ENCODE results near the gene WIPF3.

Gene WIPF3

GRCh38 chr7:29809533-29810155, 3.3 kb downstream of the WIPF3 start:
- no peak for DNase-seq (ENCODE audit: low read depth in 2 of 2, low spot score in 1 of 2)

GRCh38 chr7:29810297-29810696, 4.0 kb downstream of the WIPF3 start:
- no peak for DNase-seq (ENCODE audit: low read depth in 2 of 2, low spot score in 1 of 2)

DNA sequence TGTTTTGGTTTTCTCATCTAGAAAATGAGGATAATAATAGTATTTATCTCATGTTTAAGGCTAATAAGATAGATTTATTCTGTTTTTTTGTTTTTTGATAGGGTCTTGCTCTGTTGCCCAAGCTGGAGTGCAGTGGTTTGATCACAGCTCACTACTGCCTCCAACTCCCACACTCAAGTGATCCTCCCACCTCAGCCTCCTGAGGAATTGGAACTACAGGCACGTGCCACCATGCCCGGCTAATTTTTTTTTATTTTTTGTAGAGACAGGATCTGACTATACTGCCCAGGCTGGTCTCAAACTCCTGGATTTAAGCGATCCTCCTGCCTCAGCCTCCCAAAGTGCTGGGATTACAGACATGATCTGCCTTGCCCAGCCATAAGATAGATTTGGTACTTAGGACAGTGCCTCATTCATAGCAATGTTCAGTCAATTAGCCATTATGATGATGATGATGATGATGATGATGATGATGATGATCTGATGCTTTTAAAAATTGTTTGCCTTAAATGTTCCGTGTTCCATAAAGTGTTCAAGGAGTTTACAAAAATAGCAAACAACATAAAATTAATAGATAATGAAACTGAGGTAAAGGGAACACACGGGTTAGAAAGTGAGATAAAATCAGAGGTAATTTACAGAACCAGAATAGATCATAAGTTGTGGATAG, 4.6 kb downstream of the WIPF3 start:
- no peak for DNase-seq (ENCODE audit: low read depth in 2 of 2, low spot score in 1 of 2)

DNA sequence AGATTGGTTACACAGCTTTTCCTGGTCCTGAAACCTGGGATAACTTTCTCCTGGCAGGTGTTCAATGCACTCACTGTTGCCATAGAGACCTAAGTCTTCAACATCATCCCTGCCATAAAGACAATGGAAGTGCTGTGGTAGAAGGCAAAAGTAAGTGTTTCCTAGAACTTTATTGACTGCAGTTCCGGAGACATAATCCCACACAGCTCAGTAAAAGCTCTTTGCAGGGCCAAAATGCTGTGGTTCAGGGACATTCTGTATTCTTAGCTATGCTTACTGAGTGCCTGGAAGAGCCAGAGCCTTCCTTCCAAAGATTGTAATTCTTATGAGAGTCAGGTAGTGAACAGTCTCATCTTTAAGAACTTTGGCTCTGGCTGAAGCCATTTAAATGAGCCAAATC, 5.3 kb downstream of the WIPF3 start:
- DNase-seq (ENCODE audit: low read depth in 2 of 2, low spot score in 1 of 2) = no peak

GRCh38 chr7:29812185-29812876, 6.0 kb downstream of the WIPF3 start:
- DNase-seq (ENCODE audit: low read depth in 2 of 2, low spot score in 1 of 2) = no peak

DNA sequence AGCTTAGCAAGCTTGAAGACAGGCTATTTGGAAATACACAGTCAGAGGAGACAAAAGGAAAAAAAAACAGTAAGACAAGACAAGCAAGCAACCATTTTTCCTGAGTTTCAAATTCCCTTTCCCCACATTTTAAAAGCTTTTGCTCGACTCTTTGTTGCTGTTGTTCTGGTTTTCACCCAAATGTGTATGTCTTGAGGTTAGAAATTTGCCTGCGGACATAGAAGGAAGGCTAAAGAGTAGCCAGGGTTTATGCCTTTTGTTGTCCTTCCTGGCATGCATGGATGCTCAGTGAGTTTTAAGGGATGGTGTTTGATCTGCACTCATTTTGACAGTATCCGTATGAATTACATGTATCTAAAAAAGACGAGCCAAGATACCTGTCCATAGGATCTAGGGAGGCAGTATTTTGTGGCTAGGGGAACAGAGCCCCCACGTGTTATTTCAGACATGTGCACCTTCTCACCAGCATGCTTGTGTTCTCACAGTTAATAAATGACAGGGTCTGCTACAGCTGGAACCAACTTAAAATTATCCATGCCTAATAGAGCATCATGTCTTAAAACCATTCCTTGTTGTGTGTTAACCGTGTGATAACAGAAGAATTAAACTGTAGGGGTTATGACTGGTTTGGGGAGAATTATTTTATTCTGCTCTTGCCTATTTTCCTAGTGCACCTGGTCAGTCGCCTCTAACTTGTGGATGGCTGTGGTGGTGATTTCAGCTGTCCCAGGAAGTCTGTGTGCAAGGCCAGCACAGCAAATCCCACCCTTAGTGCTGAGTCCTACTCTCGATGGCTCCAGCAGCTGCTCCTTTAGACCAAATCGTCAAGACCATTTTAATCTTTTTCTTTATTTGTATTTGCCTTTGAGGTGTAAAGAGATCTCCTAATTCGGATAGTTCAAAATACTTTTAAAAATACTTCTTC, 9.1 kb downstream of the WIPF3 start:
- no peak for DNase-seq (ENCODE audit: low read depth in 2 of 2, low spot score in 1 of 2)

DNA sequence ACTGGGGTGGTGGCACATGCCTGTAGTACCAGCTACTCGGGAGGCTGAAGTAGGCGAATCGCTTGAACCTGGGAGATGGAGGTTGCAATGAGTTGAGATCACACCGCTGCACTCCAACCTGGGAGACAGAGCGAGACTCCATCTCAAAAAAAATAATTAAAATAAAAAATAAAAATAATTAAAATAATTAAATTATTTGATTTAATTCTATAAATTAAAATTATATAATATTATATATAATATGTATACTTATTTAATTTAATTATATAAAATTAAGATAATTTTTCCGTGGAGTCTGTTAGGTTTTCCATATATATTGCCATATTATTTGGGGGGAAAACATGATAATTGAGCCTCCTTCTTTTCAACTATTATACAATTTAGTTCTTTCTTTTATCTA, 12.0 kb downstream of the WIPF3 start:
- DNase-seq (ENCODE audit: low read depth in 2 of 2, low spot score in 1 of 2) = no peak

- no peak for DNase-seq (ENCODE audit: low read depth in 2 of 2, low spot score in 1 of 2)
These were observed 19.6 kb downstream of the WIPF3 start for GRCh38 chr7:29825775-29826529.

DNA sequence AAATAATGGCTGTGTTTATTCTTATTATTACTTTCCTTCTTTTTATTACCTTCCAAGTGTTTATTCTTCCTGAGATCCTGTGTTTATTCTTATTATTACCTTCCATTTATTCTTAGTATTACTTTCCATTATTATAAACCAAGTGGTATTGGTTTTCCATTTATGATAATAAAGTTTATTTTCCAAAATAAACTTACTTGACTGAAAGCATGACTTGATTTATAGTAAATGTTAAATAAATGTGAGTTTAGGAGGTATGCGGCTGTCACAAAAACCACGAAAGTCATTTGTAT, 20.2 kb downstream of the WIPF3 start:
- DNase-seq (ENCODE audit: low read depth in 2 of 2, low spot score in 1 of 2) = no peak

- DNase-seq (ENCODE audit: low read depth in 2 of 2, low spot score in 1 of 2) = no peak
These were observed 20.6 kb downstream of the WIPF3 start for GRCh38 chr7:29826904-29827303.

- no peak for DNase-seq (ENCODE audit: low read depth in 2 of 2, low spot score in 1 of 2)
These were observed 25.4 kb downstream of the WIPF3 start for GRCh38 chr7:29831705-29832104.

DNA sequence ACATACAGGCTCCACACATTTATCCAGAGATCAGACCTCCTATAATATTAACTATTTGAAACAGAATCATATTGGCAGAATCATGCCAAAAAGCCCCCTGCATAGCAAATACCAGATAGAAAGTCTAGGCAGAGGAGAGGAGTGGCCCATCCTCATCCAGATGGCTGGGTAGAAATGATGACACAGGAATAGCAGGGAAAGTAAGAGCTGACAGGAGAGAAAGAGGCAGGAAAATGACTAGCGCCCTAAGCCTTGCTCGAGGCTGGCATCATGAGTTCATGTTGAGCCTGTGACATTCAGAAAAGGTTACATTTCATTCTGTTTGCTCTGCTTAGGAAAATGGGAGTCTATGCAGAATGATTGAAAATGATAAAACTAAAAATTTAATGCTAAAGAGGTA, 27.6 kb downstream of the WIPF3 start:
- DNase-seq (ENCODE audit: low read depth in 2 of 2, low spot score in 1 of 2) = no peak

DNA sequence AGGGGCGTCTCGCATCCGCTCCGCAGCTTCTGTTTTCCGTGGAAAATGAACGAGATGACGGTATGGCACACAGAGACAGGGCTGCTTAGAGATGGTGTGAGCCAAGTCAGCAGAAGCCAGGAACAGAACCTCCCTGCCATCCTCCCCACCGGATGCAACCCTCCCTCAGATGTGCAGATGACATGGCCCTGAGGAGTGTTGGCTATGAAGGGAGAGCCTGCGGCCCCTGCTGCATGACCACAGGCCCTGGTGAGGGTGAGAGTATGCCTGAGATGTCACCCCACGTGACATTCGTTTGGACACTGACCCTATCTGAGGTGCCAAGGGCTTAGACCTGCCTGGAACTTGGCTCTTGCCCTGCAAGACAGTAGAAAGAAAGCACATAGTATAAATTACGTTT, 29.4 kb downstream of the WIPF3 start:
- no peak for DNase-seq (ENCODE audit: low read depth in 2 of 2, low spot score in 1 of 2)

DNA sequence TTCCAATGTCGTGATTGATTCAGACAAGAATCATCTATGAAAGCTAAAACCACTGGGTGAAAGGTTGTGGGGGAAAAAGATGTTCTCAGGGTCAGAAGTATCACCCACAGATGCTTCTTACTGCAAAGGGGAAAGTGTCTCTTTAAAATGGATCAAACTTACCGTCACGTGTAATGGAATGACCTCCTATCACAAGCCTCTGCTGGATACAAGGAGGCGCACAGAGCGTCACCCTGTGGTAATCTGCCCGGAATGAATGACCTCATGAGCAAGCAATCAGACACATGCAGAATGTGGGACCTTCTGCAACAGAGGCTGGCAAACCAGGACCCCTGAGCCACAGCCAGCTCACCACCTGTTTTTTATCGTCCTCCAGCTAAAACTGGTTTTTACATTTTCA, 33.0 kb downstream of the WIPF3 start:
- no peak for DNase-seq (ENCODE audit: low read depth in 2 of 2, low spot score in 1 of 2)

DNA sequence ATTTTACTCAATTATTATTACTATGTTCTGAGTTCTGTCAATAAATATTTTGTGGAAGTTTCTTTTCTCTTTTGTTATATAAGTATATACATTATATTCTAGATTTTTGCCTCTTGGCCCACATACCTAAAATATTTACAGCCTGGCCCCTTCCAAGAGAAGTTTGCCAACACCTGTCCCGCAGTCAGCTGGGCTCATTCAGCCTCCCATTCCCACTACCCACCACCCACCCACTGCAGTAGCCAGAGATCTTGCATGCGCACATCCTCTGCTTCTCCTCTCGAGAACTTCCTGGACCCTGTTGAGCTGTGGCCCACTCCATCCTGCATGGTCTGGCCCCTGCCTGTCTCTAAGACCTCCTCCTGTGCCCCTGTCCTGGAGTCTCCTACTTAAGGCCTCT, 33.6 kb downstream of the WIPF3 start:
- no peak for DNase-seq (ENCODE audit: low read depth in 2 of 2, low spot score in 1 of 2)

- DNase-seq (ENCODE audit: low read depth in 2 of 2, low spot score in 1 of 2) = no peak
These were observed 34.4 kb downstream of the WIPF3 start for GRCh38 chr7:29840701-29841100.

DNA sequence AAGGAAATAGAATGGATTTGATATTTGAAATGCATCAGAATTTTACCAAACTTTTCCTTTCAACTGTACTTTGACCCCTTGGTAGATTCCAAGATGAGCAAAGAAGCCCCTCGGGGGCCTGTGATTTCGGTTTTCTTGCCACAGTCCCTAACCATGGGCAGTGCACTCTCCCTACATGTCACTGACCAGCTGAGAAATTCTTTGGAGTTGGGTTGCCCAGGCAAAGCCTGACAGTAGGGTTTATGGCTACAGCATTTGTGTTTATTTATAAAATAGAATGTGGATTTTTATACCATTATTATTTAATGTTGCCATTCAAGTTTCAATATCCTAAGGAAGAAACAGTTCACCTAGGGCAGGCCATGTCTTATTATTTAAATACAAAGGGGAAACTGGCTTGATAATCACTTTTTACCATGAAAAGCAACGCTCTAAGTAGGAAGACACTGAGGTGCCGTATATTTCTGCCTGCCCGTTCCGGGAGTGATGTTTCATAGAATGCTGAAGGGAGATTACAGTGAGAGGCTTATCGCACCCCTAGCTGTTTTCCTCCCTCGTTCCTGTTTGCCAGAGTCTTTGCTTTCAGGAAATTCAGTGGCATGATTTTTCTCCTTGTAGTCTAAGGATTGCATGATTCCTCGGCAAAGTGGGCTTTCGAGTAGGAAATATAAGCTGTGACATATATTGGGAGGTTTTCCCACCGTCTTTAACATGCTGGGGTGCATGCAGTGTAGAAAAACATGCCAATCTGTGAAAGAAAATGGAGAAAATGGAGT, 35.8 kb downstream of the WIPF3 start:
- DNase-seq (ENCODE audit: low read depth in 2 of 2, low spot score in 1 of 2) = no peak

- no peak for DNase-seq (ENCODE audit: low read depth in 2 of 2, low spot score in 1 of 2)
These were observed 36.8 kb downstream of the WIPF3 start for GRCh38 chr7:29843093-29843492.

GRCh38 chr7:29843726-29844125, 37.4 kb downstream of the WIPF3 start:
- DNase-seq (ENCODE audit: low read depth in 2 of 2, low spot score in 1 of 2) = no peak

DNA sequence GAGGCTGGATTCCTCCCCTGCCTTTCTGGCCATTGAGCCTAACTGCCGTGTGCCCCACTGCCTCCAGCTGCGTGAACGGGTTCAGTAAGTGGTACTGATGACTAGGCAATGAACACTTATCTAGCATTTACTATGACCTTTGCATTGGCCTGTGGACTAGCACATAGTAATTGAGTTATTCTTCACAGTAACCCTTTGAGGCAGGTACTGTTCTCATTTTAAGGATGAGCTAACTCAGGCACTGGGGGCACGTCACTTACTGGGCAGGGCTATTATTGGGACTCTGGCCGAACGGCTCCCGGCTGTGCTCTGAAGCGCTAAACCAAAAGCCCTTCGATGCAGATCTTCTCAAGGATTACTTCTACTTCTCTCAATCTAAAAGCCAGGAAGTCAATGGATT, 38.3 kb downstream of the WIPF3 start:
- DNase-seq (ENCODE audit: low read depth in 2 of 2, low spot score in 1 of 2) = no peak

Measured in stimulated activated CD8-positive, alpha-beta memory T cell treated with anti-CD3 and anti-CD28 coated beads, Interleukin-4, amount 100 ng/mL, for 4 hours (primary cell).